MCF 10A (cell line): ENCODE measurements around the gene IPO8. TPM values are rescaled to one million over a fixed set of nuclear protein-coding genes. Genes with fewer than 3 reads are reported as not detected.

Experiments
- BruUV-seq: library from RNA; stranded (reverse); fragments of 400-500 nt; replicated peaks from 2 replicates; lab custom pipeline; 2021; lab: Mats Ljungman, UMichigan
- CTCF ChIA-PET: fragments of 300-600 bp; sonication (Branson Sonifier 250); formaldehyde crosslinking; extraction: SDS; loops from one replicate; lab custom pipeline; 2021; ENCODE audit warnings: antibody characterized with exemption, inconsistent platforms; lab: Yijun Ruan, JAX
- POLR2A ChIA-PET: fragments of 300-600, 350-650 bp; sonication (Branson Sonifier 250); formaldehyde crosslinking; extraction: SDS; loops from one replicate; lab custom pipeline; 2020; ENCODE audit warnings: antibody characterized with exemption, inconsistent platforms; lab: Yijun Ruan, JAX
- DNase-seq: peaks from one replicate; pipeline ENCODE4 v3.0.0-alpha.2; 2018; ENCODE audit not compliant: unreplicated experiment
- H3K27ac Mint-ChIP-seq: one replicate; pipeline ENCODE4 v1.8.0; 2022; ENCODE audit warnings: mild to moderate bottlenecking, low read depth, mixed read lengths; ENCODE audit not compliant: unreplicated experiment
- H3K27me3 Mint-ChIP-seq: one replicate; pipeline ENCODE4 v1.8.0; 2022; ENCODE audit warnings: mixed read lengths; ENCODE audit not compliant: insufficient read depth, unreplicated experiment
- H3K36me3 Mint-ChIP-seq: one replicate; pipeline ENCODE4 v1.8.0; 2022; ENCODE audit warnings: mild to moderate bottlenecking, moderate library complexity, mixed read lengths; ENCODE audit not compliant: insufficient read depth, unreplicated experiment
- H3K4me1 Mint-ChIP-seq: one replicate; pipeline ENCODE4 v1.8.0; 2022; ENCODE audit warnings: mixed read lengths; ENCODE audit not compliant: insufficient read depth, unreplicated experiment
- H3K4me3 Mint-ChIP-seq: one replicate; pipeline ENCODE4 v1.8.0; 2022; ENCODE audit warnings: mild to moderate bottlenecking, moderate library complexity, mixed read lengths; ENCODE audit not compliant: unreplicated experiment
- H3K9me3 Mint-ChIP-seq: one replicate; pipeline ENCODE4 v1.8.0; 2022; ENCODE audit warnings: mixed read lengths; ENCODE audit not compliant: unreplicated experiment
- intact Hi-C: fragments of 100-400 bp; cut with micrococcal nuclease; formaldehyde crosslinking; loops from 2 replicates; pipeline ENCODE4 v1.14.1; 2022
- total RNA-seq: library from RNA; stranded (reverse); gene quantifications from 2 replicates; pipeline ENCODE4 v1.2.3, GENCODE V29; 2022
- TF ChIP-seq, protein P1 (sequence below): fragments of 200-600 bp; IDR thresholded peaks from one replicate; pipeline ENCODE4 v1.8.0; 2022; ENCODE audit warnings: antibody characterized with exemption, mild to moderate bottlenecking; ENCODE audit not compliant: unreplicated experiment

Gene IPO8
- total RNA-seq, 1 experiment from 2014 or later: 36.3 TPM

- no TSS peak for BruUV-seq
- H3K36me3 Mint-ChIP-seq: peaks cover under 1% of the 10 kb centered on the region
Observed at GRCh38 chr12:30652034-30652696, 43.5 kb downstream of the IPO8 start.

DNA sequence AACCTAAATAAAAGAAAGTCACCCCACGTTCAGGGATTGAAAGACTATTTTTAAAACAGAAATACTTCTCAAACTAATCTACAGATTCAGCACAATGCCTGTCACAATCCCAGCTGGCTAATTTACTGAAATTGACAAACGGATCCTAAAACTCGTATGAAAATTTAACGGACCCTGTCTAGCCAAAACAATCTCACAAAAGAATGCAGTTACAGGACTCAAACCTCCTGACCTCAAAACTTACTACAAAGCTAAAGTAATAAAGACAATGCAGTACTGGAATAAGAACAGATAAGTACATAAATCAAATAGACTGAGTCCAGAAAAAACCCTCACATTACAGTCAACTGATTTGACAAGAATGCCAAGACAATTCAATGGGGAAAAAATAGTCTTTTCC, 48.8 kb downstream of the IPO8 start:
- Mint-ChIP-seq H3K4me1 (no peaks in the 10 kb centered on the region), H3K27ac (no peak overlapping the region), H3K27me3 (no peaks in the 10 kb centered on the region), H3K9me3 (no peaks in the 10 kb centered on the region), H3K4me3 (no peak overlapping the region), H3K36me3 (peaks cover under 1% of the 10 kb centered on the region)
- intact Hi-C loops: no loop called here
- BruUV-seq: no TSS peak
- TF ChIP-seq, protein P1, sequence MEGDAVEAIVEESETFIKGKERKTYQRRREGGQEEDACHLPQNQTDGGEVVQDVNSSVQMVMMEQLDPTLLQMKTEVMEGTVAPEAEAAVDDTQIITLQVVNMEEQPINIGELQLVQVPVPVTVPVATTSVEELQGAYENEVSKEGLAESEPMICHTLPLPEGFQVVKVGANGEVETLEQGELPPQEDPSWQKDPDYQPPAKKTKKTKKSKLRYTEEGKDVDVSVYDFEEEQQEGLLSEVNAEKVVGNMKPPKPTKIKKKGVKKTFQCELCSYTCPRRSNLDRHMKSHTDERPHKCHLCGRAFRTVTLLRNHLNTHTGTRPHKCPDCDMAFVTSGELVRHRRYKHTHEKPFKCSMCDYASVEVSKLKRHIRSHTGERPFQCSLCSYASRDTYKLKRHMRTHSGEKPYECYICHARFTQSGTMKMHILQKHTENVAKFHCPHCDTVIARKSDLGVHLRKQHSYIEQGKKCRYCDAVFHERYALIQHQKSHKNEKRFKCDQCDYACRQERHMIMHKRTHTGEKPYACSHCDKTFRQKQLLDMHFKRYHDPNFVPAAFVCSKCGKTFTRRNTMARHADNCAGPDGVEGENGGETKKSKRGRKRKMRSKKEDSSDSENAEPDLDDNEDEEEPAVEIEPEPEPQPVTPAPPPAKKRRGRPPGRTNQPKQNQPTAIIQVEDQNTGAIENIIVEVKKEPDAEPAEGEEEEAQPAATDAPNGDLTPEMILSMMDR: no peak
- ChIA-PET POLR2A (interaction anchor here (0.6 kb wide), 1 partner anchor 1231 kb away, joined by 3 read pairs; no protein-coding TSS in a partner anchor), CTCF (interaction anchor here (1.2 kb wide), 1 partner anchor 13 kb away, joined by 4 read pairs; no protein-coding TSS in a partner anchor)
- DNase-seq: no peak

More at GRCh38 chr12:30652034-30652696, 43.5 kb downstream of the IPO8 start:
- Mint-ChIP-seq H3K27me3 (no peaks in the 10 kb centered on the region), H3K4me1 (no peaks in the 10 kb centered on the region), H3K9me3 (no peaks in the 10 kb centered on the region), H3K4me3 (no peak overlapping the region), H3K27ac (no peak overlapping the region)
- TF ChIP-seq, protein P1: no peak
- intact Hi-C loops: no loop called here
- ChIA-PET POLR2A (no interaction called here), CTCF (no interaction called here)
- no peak for DNase-seq

GRCh38 chr12:30643366-30643765, 52.3 kb downstream of the IPO8 start:
- Mint-ChIP-seq H3K27me3 (no peaks in the 10 kb centered on the region), H3K27ac (no peak overlapping the region), H3K36me3 (peaks cover 12% of the 10 kb centered on the region), H3K9me3 (no peaks in the 10 kb centered on the region), H3K4me1 (no peaks in the 10 kb centered on the region), H3K4me3 (no peak overlapping the region)
- DNase-seq: peak; percentile 2
- no TSS peak for BruUV-seq
- CTCF ChIA-PET: no interaction called here
- TF ChIP-seq, protein P1: no peak
- intact Hi-C loops: no loop called here
- POLR2A ChIA-PET: no interaction called here

- TF ChIP-seq, protein P1: no peak
- no peaks in the 10 kb centered on the region for H3K9me3 Mint-ChIP-seq
- intact Hi-C loops: no loop called here
Observed at GRCh38 chr12:30640392-30640791, 55.3 kb downstream of the IPO8 start.

More at GRCh38 chr12:30640392-30640791, 55.3 kb downstream of the IPO8 start:
- ChIA-PET POLR2A (interaction anchor here (0.6 to 1.8 kb wide), 3 partner anchors 11 to 95 kb away, joined by 3 to 5 read pairs (median 4); no protein-coding TSS in a partner anchor), CTCF (interaction anchor here (0.5 to 0.6 kb wide), 3 partner anchors 205 to 1121 kb away, joined by 3 to 4 read pairs (median 3); no protein-coding TSS in a partner anchor)
- no TSS peak for BruUV-seq
- Mint-ChIP-seq H3K4me1 (no peaks in the 10 kb centered on the region), H3K4me3 (no peak overlapping the region), H3K36me3 (peaks cover 19% of the 10 kb centered on the region), H3K27me3 (no peaks in the 10 kb centered on the region), H3K27ac (no peak overlapping the region)
- no peak for DNase-seq
